ENCODE measurements around the gene DIDO1. TPM values are rescaled to one million over a fixed set of nuclear protein-coding genes. Genes with fewer than 3 reads are reported as not detected.
A peak's percentile ranks its signal among the peaks of the same experiment; 100 is the strongest.

DIDO1 gene
- total RNA-seq, 1 donor from 2014 or later: 22.8 TPM

DNA sequence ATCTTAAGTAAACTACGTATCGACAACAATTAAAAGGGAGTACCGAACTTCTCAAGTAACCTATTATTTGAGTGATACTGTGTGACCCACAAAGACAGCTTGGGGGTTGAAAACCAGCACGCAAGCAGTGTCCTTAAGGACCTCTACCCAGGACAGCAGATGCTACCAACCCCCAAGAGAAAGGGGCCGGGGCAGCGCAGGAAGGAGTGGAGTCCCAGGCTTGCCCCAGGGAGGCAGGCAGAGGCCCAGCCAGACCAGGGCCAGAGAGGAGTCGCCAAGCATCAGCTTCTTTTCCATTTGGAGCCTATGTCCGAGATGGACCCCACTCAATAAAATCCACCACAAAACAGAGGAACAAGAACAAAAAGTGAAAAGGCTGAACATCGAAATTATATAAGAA, 11.9 kb downstream of the DIDO1 start:
- DNase-seq (ENCODE audit: low spot score): no peak
- no peak for ATAC-seq

DNA sequence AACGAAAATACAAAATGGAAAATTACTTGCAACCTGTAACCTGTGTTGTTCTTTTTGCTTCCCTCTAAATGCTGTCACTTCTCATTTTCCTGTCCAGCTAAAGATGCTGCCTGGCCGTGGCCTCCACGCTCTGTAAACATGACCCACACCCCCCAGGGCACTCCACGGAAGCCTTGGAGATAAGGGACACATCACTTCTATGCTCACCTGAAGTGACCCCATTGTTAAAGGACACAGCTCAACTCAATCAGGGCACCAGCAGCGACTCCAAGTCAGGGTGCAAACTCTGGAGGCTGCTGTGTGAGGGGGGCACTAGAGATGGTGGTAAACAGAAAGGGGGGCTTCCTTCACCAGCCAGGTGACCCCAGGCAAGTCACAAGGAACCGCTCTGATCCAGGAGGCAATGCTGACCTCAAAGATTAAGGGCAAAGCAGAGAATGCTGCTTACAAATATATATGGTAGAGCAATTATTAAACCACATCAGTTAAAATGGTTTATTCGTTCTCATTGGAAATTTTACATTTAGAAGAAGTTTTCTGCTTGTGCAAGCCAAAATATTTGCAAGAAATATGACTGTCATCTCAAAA, 13.2 kb downstream of the DIDO1 start:
- ATAC-seq: no peak
- DNase-seq (ENCODE audit: low spot score): no peak

DNA sequence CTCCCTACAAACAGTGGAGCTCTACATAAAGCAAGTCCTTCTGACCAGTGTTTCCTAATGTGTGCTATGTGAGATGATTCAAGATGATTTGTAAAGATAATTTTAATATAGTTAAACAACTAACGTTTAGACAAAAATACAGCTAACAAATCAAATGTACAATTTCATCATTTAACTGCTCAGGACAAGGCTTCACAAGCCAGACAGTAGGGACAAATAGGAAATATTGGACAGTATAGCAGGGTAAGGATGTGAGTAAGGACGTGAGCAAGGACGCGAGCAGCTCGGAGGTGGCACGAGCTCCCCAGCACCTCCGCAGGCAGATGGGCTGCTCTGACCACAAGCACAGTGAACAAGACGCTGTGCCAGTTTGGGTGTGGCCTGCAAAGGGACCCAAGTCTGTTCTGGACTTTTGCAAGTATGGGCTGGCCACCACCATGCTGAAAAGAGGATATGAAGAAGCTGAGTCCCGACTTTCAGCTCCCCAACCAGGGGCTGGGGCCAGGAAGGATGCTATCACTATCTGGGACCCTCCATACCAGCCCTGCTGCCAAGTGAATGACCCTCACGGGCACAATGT, 14.5 kb downstream of the DIDO1 start:
- DNase-seq (ENCODE audit: low spot score): no peak
- ATAC-seq: no peak

DNA sequence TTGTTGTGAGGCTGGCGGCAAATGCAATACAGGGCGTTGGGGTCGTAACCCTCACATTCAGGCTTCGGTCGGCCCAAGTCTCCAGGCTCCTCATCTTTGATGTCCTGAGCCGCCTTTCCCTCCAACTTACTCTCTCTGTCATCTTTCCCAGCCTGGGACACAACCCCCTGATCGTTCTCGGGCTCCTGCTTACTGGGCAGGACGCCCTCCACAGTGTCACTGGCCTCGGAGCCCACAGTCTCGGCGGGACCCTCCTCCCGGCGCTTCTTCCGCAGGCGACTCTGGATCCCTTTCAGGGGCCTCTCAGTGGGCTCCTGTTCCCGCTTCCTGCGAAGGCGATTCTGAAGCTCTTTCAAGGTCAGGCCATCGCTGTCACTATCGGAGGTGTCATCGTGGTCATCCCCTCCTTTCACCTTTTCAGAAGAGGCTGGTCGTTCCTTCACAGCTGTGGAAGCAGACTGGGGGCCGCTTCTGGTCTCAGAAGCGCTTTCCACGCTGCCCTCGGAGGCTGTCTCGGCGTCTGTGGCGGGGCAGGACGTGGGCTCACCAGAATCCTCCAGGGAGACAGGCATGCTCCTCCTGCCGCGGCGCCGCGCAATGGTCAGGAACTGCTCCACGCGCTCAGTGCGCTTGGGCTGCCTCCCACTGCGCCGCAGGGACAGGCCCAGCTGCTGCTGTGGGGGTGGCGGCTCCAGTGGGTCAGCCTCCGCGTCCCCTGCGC, 15.4 kb downstream of the DIDO1 start:
- ATAC-seq (no peak), DNase-seq (ENCODE audit: low spot score) (no peak)

DNA sequence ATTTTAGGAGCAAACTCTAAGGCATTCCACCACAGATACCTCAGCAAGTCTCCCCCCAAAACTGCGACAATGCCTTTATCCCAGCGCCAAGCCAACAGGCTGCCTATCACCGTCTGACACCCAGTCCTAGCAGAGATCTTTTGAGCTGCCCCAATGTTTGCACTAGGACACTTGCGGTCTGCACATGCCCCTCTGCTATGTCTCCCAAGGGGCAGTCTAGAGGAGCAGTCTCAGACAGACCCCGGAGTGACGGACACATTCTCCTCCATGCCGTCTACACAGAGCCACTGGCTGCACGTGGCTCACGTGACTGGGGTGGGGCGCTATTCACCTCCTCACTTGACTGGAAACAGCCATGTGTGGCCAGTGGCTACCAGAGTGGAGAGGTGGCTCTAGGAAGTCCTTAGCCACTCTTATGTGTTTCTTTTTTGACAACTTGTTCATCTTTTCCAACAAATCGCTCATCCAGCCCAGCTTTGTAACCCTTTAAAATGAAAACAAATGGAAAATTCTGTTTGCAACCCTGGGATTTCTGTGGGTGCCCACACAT, 16.0 kb downstream of the DIDO1 start:
- DNase-seq (ENCODE audit: low spot score): no peak
- no peak for ATAC-seq

DNA sequence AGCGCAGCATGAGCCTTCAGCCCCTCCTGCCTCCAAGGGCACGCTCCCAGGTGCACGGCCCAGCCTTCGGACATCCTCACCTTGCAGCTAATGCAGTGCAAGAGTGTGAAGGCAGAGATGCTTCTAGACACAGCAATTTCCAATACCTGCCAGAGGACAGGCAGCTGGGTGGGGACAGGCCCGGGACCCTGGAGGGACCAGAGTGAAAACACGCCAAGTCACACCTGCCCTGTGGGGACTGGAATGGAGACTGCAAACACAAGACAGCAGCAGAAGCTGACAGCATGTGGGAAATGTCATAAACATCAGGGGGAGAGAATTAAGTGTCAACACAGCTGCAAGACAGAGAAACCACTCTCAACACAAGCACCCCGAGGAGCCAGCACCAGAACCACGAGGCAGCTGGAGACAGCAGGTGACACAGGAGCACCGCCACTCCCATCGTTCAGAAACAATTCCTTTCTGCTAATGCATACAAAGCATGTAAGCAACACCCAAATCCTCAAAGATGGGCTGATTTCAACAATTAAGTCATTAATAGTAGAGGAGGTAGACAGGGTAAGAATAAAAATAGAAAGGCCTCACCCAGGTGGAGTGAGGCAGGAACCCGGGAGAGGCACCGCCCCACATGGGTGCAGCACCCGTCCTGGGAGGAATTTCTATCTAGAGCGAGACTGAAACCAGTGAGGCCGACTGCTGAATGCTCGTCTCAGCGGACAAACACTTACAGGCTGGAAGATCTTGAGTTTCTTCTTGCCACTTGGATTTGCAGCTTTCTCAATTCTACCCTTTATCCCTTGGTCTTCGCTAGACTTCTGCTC, 17.1 kb downstream of the DIDO1 start:
- no peak for DNase-seq (ENCODE audit: low spot score)
- no peak for ATAC-seq

DNA sequence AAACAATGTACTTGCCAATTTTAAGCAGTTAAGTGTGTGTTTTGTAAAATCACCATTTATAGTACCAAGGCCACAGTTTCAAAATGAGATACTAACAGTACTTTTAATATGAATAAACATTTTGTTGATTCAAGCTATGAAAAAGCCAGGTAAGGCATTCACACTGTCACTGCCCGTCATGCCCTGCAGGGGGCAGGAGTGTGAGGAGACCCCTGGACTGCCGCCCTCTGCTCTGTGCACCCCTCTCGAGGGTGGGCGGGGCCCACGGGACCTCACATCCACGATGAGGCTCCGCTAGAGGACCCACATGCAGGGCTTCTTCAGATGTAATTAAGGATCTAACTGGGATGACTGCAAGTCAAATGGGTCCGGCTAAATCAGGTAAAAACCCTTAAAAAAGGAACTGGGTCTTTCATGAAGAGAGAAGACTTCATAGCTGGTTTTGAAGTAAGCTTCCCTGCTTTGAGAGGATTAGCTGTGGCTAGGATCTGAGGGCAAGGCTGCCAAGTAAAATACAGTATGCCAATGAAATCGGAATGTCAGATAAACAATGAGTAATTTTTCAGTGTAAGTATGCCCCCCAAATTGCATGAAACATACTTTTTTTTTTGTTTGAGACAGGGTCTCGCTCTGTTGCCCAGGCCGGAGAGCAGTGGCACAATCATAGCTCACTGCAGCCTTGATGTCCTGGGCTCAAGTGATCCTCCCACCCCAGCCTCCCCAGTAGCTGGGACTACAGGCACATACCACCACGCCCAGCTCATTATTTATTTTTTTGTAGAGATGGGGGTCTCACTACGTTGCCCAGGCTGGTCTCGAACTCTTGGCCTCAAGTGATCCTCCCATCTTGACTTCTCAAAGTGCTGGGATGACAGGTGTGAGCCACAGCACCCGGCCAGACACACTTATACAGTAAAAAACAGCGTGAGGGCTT, 18.7 kb downstream of the DIDO1 start:
- ATAC-seq (peak; percentile 30), DNase-seq (ENCODE audit: low spot score) (no peak)

DNA sequence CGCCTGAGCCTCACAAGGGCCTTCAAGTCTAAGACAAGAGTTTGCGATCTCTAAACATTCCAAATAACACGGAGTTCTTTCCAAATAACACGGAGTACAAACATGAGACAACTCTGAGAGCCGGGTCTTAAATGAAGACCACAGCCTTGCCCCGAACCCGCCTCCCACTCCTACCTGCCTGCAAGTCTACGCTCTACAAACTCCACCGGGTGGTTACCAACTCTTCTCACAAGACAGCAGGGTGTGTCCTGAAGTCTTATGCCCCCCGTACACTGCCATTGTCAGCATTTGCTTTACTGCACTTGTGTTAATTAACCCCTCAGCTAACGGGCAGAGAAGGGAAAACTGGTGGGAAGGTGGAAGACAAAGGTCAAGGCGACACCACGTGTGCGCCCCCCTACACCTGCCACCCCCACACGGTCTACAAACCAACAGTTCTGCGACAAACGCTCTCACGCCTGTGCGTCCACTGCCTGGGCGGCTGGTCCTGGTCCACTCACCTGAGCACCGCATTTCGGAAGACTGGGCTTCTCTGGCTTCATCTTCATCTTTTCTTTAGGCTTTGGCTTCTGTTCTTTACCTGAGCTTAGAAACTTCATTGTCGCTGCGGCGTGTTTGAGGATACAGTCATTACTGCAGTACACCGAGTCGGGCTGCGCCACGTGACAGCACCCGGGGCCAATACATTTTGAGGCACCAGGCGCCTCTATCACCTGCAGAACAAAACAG, 19.5 kb downstream of the DIDO1 start:
- no peak for DNase-seq (ENCODE audit: low spot score)
- peak; percentile 8 for ATAC-seq

DNA sequence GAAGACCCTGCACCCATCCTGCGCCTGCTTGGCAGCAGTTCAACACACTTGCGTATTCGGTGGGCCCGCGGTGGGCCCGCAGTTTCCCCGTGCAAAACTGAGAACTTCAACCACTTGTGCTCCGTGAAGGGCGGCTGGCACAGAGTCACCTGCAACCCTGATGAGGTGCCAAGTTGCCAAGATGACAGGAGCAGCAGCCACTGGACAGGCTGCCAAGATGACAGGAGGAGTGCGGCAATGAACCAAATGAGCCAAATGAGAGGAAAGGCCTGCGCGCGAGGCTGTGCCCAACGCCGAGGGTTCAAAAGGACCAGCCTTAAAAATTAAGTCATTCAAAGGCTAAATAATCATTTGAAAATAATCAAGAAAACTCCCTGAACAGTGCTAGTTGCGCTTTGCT, 20.1 kb downstream of the DIDO1 start:
- ATAC-seq (peak; percentile 86), DNase-seq (ENCODE audit: low spot score) (peak; percentile 85)

DNA sequence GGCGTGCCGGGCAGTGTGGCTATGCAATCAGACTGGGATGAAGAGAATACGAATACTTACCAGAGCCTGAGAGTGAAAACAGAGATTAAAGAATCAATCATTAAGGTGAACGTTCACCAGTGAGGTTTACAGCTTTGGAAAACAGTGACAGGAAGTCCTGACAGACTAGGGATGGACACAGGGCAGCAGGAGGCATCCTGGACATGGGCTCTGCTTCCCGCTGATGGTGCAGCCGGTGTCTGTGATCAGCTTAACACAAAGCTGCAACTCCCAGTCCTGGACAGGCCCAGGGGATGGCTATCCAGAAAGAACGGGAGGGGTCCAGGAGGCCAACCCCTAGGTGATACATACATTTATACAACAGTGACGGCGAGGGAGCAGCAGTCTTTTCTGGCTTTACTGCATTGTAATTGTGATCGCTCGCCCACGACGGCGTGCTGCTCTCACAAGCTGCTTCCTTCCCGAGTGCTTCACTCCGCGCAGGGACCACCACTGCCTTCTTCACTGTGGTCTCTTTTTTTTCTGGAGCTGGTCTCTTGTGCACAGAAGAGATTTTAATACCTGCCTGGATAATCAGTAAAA, 20.7 kb downstream of the DIDO1 start:
- DNase-seq (ENCODE audit: low spot score) (no peak), ATAC-seq (no peak)

DNA sequence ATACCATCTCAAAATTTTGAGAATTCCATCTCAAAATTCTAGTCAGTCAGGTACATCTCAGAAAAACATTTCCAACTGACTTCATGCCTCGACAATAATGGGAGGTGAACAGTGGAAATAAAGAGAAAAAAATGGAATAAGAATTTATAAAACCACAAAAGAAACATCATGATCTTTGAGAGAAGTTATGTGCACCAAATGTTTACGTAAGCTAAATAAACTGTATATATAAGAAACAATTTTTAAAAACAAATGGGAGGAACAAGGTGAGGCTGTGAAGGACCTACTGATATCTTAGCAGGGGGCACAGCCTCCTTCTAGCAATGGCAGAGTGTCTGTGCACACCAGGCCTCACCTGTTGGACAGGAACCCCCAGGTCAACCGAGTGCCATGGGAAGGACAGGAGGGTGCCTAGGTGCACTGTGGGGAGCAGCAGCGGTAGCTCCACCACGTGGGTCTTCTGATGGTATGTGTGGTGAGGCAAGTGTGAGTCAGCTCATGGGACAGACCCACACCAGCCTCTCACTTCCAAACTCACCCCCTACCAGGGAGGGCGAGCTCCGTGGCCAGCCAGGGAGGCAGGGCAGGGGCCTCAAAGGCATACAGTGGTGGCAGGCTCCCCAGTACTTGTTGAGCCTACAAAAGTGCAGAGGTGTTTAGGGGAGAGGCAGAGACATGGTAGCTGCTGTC, 23.2 kb downstream of the DIDO1 start:
- no peak for DNase-seq (ENCODE audit: low spot score)
- ATAC-seq: no peak

DNA sequence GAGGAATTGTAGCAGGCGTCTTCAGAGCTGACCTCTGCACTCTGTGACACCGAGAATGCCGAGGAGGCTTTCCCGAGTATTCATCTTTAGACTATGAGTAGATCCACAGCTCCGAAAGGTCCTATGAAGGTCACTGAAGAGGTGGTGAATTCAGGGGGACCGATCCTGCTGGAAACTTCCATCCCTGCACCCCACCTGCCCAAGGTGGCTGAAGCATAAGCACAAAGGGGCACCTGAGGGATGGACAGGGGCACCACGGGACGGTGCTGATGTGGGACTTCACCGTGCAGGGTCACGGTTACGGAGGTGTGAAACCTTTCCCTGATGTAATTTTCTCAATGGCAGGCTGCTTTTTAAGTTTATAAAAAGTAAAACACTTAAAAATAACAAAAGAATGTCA, 24.4 kb downstream of the DIDO1 start:
- no peak for ATAC-seq
- DNase-seq (ENCODE audit: low spot score): no peak

DNA sequence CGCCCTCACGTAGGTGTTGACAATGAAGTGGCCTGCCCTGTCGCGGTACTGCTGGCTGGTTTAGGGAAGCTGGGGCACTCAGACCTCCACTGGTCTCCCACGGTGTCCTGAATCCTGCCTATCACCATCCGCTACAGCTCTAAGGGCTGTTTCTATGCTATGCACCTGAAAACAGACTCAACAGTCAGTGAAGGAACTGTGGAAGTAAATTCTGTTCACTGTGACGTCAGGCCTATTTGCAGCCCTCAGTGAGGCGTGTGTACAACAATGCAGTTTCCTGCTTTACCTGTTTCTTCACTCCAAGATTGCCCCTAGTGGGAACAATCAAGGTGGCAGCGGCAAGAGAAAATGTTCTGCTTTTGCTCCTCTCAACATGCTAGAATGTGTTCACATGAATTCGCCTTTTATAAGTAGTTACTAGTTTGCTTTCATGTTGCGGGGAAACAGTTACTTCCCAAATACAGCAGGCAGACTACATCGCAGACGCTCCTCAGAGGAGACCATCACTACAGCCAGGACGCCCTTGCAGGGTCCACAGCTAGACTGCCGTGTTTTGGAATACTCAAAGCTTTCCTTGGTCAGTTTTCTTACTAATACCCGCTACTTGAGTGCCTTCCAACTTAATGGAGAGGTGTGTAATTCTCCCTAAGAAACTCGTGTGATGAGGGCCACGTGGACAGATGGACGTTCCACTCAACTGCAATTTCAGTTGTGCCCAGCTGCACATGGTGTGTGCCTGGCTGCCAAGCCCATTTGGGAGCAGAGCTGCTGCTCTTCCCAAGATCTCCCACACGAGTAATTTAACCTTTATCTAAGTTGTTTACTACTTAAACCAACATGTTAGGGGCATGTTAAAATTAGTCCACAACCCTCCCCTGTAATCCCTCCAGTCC, 25.4 kb downstream of the DIDO1 start:
- no peak for DNase-seq (ENCODE audit: low spot score)
- ATAC-seq: peak; percentile 52

DNA sequence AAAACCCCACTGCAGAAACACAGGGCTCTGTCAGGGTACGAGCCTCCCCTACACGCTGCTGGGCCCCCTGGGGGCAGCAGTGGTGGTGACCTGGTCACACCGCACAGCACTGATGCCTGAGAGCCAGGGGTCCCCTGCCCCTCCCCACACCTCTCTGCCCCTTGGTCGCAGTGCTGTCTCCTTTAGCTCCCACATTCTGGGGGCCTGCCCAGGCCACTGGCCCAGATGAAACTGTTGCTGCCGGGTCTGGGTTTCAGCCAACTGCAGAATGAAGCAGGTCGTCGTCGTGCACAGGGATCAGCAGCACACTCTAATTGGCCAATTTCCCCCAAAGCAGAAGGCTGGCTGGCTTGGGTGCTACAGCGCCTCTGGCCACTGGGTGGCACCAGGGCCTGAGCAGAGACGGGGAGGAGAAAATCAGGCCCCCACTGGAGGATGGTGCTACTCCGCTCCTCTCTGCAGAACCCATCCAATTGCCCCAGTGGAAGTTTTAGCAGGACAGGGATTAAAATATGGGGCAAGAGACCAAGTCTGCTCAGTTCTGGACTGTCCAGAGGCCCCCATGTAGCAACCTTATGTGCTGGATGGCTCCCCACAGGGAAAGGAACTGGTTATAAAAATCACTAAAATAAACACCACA, 26.1 kb downstream of the DIDO1 start:
- peak; percentile 93 for ATAC-seq
- peak; percentile 83 for DNase-seq (ENCODE audit: low spot score)

DNA sequence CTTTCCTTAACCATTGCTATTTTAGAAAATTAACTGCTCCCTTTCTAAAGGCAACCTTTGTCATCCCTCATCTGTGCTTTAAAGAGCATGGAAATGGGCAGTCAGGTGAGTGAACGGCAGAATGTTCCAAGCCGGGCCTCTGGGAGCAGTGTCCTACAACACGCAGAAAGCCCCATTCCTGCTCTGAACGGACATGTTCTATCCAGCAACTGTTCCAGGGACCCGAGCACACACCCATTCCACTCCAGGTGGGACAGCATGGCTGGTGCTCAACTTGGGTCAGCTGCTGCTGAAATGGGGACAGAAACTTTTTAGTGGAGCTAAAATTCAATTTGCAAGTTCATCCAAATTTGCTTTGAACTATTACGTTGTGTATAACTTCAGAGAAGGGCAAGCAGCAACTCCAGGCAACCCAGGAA, 26.7 kb downstream of the DIDO1 start:
- ATAC-seq: peak; percentile 55

DNA sequence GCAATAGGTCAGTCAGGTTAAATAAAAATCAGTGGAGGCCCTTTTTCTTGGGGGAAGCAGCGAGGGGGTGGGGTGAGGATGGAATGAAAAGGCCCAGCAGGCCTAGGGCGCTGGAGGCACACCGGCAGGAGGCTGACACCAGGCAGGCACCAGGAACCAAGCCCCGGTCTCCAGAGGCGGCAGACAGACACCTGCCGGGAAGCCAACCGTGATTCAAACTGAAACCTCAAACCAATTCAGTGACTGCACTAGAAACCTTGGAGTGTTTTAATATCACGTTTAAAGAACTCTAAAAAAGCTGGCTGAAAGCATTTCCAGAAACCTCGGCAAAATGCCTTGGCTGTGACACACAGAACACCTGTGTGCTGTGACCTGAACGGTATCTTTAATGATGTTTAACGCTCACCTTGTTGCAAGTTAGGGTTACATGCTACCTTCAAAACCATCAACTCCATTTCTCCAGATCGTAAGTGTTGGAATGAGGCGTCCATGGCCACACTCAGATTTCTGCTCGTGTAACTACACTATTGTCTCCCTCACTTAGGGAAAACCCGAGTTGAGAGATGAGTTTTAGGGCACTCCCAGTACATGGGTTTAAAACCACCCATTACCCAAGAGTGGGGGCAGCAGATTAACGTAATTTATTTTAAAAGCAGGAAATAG, 27.2 kb downstream of the DIDO1 start:
- ATAC-seq (no peak), DNase-seq (ENCODE audit: low spot score) (no peak)

More for the DNA sequence above, 26.7 kb downstream of the DIDO1 start:
- no peak for DNase-seq (ENCODE audit: low spot score)
